Fibroblast of mammary gland (primary cell): ENCODE measurements around the gene BAIAP2L2.

Source experiments
- DNase-seq: peaks from one replicate; pipeline ENCODE4 v3.0.0-alpha.2; 2010; ENCODE audit warnings: low read depth
- H3K4me3 ChIP-seq: 2 replicates; pipeline ENCODE4 v1.5.1; 2011; ENCODE audit warnings: low read depth, mild to moderate bottlenecking, low read length, moderate library complexity; ENCODE audit not compliant: control insufficient read depth
- TF ChIP-seq, protein P1 (sequence below): conservative IDR thresholded peaks from 2 replicates; pipeline ENCODE4 v1.5.1; 2011; ENCODE audit warnings: low read depth, low read length, inconsistent platforms; ENCODE audit not compliant: control insufficient read depth, insufficient read depth

The BAIAP2L2 gene

DNA sequence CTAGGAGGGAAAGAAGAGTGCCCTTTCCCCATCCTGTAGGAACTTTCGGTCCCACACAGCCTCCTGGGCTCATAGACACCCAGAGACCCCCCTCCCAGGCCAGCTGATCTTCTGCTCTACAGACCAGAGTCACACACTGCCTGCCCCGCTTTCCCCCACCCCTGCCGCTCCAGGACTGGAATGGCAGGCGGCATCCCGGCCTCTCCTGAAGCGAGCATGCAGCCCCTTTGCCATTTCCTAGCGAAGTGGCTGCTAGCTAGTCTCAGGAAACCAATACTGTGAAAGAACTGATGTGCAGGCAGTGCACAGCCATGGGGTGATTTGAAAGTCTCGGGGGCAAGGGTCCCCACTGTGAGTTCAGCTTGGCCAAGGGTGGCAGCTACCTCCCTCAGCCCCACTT, 44.9 kb downstream of the BAIAP2L2 start:
- TF ChIP-seq, protein P1, sequence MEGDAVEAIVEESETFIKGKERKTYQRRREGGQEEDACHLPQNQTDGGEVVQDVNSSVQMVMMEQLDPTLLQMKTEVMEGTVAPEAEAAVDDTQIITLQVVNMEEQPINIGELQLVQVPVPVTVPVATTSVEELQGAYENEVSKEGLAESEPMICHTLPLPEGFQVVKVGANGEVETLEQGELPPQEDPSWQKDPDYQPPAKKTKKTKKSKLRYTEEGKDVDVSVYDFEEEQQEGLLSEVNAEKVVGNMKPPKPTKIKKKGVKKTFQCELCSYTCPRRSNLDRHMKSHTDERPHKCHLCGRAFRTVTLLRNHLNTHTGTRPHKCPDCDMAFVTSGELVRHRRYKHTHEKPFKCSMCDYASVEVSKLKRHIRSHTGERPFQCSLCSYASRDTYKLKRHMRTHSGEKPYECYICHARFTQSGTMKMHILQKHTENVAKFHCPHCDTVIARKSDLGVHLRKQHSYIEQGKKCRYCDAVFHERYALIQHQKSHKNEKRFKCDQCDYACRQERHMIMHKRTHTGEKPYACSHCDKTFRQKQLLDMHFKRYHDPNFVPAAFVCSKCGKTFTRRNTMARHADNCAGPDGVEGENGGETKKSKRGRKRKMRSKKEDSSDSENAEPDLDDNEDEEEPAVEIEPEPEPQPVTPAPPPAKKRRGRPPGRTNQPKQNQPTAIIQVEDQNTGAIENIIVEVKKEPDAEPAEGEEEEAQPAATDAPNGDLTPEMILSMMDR: no peak
- no peak for DNase-seq
- H3K4me3 ChIP-seq: no peak overlapping the region

DNA sequence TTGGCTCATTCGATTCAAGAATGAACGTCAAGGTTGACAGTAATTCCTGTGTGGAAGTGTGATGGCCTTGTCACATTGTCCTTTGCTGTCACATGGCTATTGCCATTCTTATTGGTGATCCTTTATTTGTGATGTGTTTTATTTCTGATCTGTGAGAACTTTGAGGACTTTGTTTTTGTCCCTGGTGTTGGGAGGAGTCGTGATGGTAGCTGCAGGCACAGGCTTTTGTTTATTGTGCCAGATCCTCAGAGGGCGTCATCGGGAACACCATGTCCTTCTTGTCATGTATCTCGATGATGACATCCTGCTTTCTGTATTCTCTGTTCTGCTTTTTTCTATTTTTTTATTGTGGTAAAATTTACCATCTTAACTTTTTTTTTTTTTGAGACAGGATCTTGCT, 47.7 kb downstream of the BAIAP2L2 start:
- DNase-seq: no peak
- H3K4me3 ChIP-seq: no peak overlapping the region
- TF ChIP-seq, protein P1: no peak

DNA sequence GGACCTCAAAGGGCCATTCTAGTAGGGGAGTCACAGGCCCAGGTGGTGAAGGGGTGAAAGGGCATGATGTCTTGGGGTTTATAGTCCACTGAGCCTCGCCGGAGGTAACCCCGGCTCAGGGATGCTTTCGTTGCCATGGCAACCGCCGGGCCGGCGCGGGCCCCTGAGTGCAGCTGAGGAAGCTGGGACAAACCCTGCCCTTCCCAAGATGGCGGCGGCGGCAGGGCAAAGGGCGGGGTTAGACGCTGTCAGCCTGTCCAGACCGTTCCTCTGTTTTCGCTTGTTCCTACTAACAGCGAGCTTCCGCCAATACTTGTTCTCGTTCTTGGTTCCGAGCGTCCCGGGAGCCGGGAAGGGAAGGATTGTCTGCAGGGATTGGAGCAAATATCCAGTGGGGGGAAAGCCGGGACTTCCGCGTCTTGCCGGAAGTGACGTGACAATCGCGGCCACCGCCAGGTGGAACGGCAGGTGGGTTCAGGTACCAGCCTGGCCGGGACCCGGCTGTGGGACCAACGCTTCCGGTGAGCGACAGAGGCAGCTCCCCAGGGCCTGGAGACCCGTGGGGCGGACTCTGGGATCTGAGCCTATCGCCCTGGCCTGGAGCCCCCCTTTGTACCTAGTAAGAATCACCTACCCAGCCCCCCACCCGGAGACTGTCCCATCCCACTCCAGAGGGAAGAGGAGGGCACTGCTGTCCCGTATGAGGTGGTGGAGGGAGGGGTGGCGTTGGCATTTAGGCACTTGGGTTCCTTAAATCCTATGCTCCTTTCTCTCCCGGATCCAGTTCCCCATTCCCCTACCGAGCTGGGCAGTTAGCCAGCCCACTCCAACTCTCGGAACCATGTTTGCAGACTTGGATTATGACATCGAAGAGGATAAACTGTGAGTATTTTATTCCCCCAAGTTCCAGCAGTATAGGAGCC, 53.3 kb downstream of the BAIAP2L2 start, which contains the start of gene PICK1:
TSS of gene PICK1 (plus strand) at position 436 of the 923 bp plus-strand sequence. CDS start at position 842, 406 bp downstream.
- TF ChIP-seq, protein P1: no peak
- DNase-seq: peak; percentile 86
- H3K4me3 ChIP-seq: peak within 1 kb of the TSS; percentile 71

DNA sequence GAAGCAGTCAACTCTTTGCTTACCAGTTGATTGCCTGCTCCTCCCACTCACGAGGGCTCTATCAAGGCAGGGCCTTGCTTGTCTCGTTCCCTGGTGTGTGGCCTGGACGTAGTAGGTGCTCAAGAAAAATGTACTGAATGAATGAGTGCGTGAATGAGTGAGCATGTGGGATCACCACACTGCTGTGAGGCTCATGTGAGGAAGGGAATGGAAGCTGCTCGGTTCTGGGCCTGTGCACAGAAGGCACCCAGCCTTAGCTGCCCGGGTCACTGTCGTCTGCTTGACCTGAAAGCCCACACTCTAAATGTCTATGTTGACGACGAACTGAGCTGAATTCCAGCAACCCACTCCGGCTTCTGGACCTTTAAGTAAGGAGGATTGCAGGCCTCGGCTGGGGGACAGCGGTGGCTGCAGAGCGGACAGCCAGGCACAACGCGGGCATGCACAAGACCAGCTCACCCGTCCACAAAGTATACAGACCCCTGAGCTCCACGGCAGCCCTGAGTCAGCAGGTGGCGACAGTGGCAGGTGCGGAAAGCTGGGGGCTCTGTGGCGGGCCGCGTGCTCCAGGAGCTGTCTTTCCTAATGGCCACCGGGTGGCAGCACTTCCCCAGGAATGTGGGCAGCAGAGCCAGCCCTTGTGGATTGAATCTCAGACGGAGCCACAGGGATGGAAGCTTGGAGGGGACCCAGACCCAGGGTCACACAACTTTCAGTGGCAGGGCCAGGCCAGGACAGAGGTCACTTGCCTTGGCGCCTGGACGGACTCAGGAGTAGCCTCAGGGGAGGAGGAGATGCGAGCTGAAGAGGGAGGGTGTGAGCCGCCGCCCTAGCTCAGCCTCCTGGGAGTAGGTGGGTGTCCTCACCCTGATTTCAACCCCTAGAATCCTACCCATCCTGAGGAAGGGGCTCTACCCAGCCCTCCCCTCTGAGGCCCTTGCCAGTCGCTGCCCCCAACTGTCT, 58.3 kb downstream of the BAIAP2L2 start:
- TF ChIP-seq, protein P1: peak; percentile 59
- H3K4me3 ChIP-seq: no peak overlapping the region
- DNase-seq: peak; percentile 63

DNA sequence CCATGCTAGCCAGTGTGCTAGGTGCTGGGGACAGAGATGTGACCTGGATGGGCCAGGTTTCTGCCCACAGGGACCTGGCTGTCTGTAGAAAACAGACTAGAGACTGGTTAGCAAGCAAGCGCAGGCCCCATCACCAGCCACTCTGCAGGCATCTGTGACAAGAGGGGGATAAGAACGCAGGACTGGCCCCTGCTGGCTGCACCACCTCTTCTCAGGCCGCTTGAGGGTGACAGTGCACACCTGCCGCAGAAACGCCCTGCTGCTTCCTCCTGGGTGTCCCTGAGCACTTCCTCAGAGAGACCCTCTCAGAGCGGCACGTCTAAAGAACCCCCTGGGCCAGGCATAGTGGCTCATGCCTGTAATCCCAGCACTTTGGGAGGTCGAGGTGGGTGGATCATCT, 59.2 kb downstream of the BAIAP2L2 start:
- no peak overlapping the region for H3K4me3 ChIP-seq
- no peak for DNase-seq
- TF ChIP-seq, protein P1: no peak

DNA sequence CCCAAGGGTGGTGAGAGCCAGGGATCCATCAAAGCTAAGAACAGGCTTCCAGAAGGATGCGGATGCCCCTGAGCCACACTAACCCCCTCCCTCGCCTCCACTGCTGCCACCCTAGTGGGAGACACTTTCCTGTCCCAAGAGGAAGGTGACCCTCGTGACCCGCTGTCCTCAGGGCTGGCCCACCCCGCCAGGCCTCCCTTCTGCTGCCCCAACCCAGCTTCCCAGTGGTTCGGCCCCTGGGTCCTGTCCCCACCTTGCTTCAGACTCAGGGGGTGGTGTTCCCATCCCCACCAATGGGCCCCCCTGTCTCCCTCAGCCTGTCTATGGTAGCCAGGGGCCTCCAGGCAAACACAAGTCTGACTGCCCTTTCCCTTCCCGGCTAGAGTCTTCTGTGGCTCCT, 59.8 kb downstream of the BAIAP2L2 start:
- TF ChIP-seq, protein P1: no peak
- H3K4me3 ChIP-seq: no peak overlapping the region
- DNase-seq: no peak
